Measurements from ENCODE around the gene FMN1.

The FMN1 gene

DNA sequence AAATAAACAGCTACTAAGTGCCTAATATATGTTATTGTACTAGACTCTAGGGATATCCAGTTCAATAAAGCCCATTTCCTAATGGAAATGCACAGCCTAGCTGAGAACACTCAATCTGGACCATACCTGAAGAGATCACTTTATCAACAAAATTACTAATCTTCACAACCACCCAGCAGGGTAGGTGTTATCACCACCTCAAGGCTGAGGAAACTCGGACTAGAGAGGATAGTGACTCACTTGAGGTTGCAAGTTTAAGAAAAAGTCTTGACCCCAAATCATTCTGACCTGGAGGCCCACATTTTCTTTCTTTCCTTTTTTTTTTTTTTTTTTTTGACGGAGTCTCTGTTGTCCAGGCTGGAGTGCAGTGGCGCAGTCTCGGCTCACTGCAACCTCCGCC, 3.1 kb upstream of the FMN1 start:
- Histone ChIP-seq H2BK12ac (ENCODE audit: low read length) (no peak overlapping the region), H4K12ac (ENCODE audit: low read depth, low read length) (no peak overlapping the region), H3K14ac (ENCODE audit: low read length) (no peak overlapping the region), H3K23ac (ENCODE audit: low read length) (no peak overlapping the region), H3K9me3 (ENCODE audit: insufficient read depth, low read depth, low read length) (no peaks in the 10 kb centered on the region), H3K4me3 (ENCODE audit: low read depth, low read length) (no peak overlapping the region), H3K79me2 (ENCODE audit: control insufficient read depth, insufficient read depth, low read length, poor library complexity) (no peaks in the 10 kb centered on the region), H3K4me2 (ENCODE audit: low read length) (no peak overlapping the region), H3K9ac (ENCODE audit: low read length) (no peak overlapping the region), H2AFZ (ENCODE audit: insufficient read depth, low read length, poor library complexity) (no peak overlapping the region), H3K36me3 (ENCODE audit: control insufficient read depth in 1 of 2, insufficient read depth in 2 of 2, low read length in 2 of 2) (no peaks in the 10 kb centered on the region), H2BK120ac (ENCODE audit: insufficient read depth, low read length, poor library complexity) (no peak overlapping the region), H3K4ac (ENCODE audit: low read depth, low read length) (no peak overlapping the region), H3K27ac (ENCODE audit: low read depth, low read length) (no peak overlapping the region), H3K79me1 (ENCODE audit: low read length) (peaks cover 24% of the 10 kb centered on the region), H4K8ac (ENCODE audit: low read depth, low read length) (no peak overlapping the region), H4K91ac (ENCODE audit: low read depth, low read length) (no peak overlapping the region), H3K4me1 (ENCODE audit: control insufficient read depth in 1 of 2, insufficient read depth in 2 of 2, low read length in 2 of 2) (peaks cover 2 to 24% of the 10 kb centered on the region in 2 experiments), H3K18ac (ENCODE audit: low read length) (no peak overlapping the region), H2AK5ac (ENCODE audit: low read length) (no peak overlapping the region), H3K27me3 (ENCODE audit: insufficient read depth, low read length) (no peaks in the 10 kb centered on the region), H2BK5ac (ENCODE audit: low read depth, low read length, poor library complexity) (no peak overlapping the region)
- no peak for DNase-seq
- WGBS (ENCODE audit: extremely low coverage, insufficient coverage, insufficient read length), result no CpG with 5 or more reads among the region's 5 CpGs

GRCh38 chr15:33194237-33194636, 277 bp downstream of the FMN1 start:
- no peak overlapping the region for H3K4ac ChIP-seq (ENCODE audit: low read depth, low read length)
- no peaks in the 10 kb centered on the region for H3K79me2 ChIP-seq (ENCODE audit: control insufficient read depth, insufficient read depth, low read length, poor library complexity)
- peak in 1 of 2 donors; percentile 10 for DNase-seq
- no peak overlapping the region for H4K8ac ChIP-seq (ENCODE audit: low read depth, low read length)
- no peaks in the 10 kb centered on the region for H3K36me3 ChIP-seq (ENCODE audit: control insufficient read depth in 1 of 2, insufficient read depth in 2 of 2, low read length in 2 of 2)
- no peak overlapping the region for H2BK12ac ChIP-seq (ENCODE audit: low read length)
- no peak overlapping the region for H2BK120ac ChIP-seq (ENCODE audit: insufficient read depth, low read length, poor library complexity)
- no peak overlapping the region for H3K18ac ChIP-seq (ENCODE audit: low read length)
- no peak overlapping the region for H4K12ac ChIP-seq (ENCODE audit: low read depth, low read length)
- H3K79me1 ChIP-seq (ENCODE audit: low read length), result peaks cover 11% of the 10 kb centered on the region
- H3K9me3 ChIP-seq (ENCODE audit: insufficient read depth, low read depth, low read length), result no peaks in the 10 kb centered on the region
- no peak overlapping the region for H4K91ac ChIP-seq (ENCODE audit: low read depth, low read length)
- H2AK5ac ChIP-seq (ENCODE audit: low read length), result no peak overlapping the region
- WGBS (ENCODE audit: extremely low coverage, insufficient coverage, insufficient read length), result no CpG with 5 or more reads among the region's 17 CpGs
- no peak overlapping the region for H2BK5ac ChIP-seq (ENCODE audit: low read depth, low read length, poor library complexity)
- peaks cover 0 to 7% of the 10 kb centered on the region in 2 experiments for H3K4me1 ChIP-seq (ENCODE audit: control insufficient read depth in 1 of 2, insufficient read depth in 2 of 2, low read length in 2 of 2)
- no peak overlapping the region for H2AFZ ChIP-seq (ENCODE audit: insufficient read depth, low read length, poor library complexity)
- H3K14ac ChIP-seq (ENCODE audit: low read length), result no peak overlapping the region
- H3K4me3 ChIP-seq (ENCODE audit: low read depth, low read length), result peak overlapping the region; percentile 39
- no peak overlapping the region for H3K23ac ChIP-seq (ENCODE audit: low read length)
- no peaks in the 10 kb centered on the region for H3K27me3 ChIP-seq (ENCODE audit: insufficient read depth, low read length)
- H3K4me2 ChIP-seq (ENCODE audit: low read length), result peak overlapping the region; percentile 90
- no peak overlapping the region for H3K9ac ChIP-seq (ENCODE audit: low read length)
- no peak overlapping the region for H3K27ac ChIP-seq (ENCODE audit: low read depth, low read length)

DNA sequence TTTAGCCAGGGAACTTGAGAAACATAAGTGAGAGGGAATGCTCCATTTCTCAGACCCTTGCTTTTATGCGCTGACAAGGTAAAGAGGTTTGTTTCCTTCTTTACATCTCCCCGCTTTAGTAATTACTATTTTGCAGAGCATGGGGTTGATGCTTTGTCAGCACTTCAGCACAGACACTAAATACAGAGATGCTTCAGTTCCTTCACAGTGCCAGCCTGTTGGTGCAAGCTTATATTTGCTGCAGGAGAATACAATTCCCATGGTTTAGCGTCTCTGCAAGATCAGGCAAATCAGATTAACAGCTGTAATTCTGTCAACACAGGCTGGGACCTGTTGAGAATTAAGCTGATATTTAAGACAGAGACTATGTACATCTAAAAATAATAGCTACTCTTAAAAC, 2.9 kb downstream of the FMN1 start:
- no peak overlapping the region for H3K23ac ChIP-seq (ENCODE audit: low read length)
- no peak for DNase-seq
- H2AK5ac ChIP-seq (ENCODE audit: low read length), result no peak overlapping the region
- H3K4me2 ChIP-seq (ENCODE audit: low read length), result no peak overlapping the region
- no peak overlapping the region for H4K12ac ChIP-seq (ENCODE audit: low read depth, low read length)
- H3K4me3 ChIP-seq (ENCODE audit: low read depth, low read length), result no peak overlapping the region
- no CpG with 5 or more reads among the region's 3 CpGs for WGBS (ENCODE audit: extremely low coverage, insufficient coverage, insufficient read length)
- H4K91ac ChIP-seq (ENCODE audit: low read depth, low read length), result no peak overlapping the region
- H3K4ac ChIP-seq (ENCODE audit: low read depth, low read length), result no peak overlapping the region
- no peak overlapping the region for H3K18ac ChIP-seq (ENCODE audit: low read length)
- no peak overlapping the region for H2BK5ac ChIP-seq (ENCODE audit: low read depth, low read length, poor library complexity)
- no peaks in the 10 kb centered on the region for H3K9me3 ChIP-seq (ENCODE audit: insufficient read depth, low read depth, low read length)
- no peaks in the 10 kb centered on the region for H3K36me3 ChIP-seq (ENCODE audit: control insufficient read depth in 1 of 2, insufficient read depth in 2 of 2, low read length in 2 of 2)
- H4K8ac ChIP-seq (ENCODE audit: low read depth, low read length), result no peak overlapping the region
- H2BK12ac ChIP-seq (ENCODE audit: low read length), result no peak overlapping the region
- no peak overlapping the region for H2AFZ ChIP-seq (ENCODE audit: insufficient read depth, low read length, poor library complexity)
- no peaks in the 10 kb centered on the region for H3K27me3 ChIP-seq (ENCODE audit: insufficient read depth, low read length)
- H3K14ac ChIP-seq (ENCODE audit: low read length), result no peak overlapping the region
- H3K79me1 ChIP-seq (ENCODE audit: low read length), result peaks cover 5% of the 10 kb centered on the region
- H3K4me1 ChIP-seq (ENCODE audit: control insufficient read depth in 1 of 2, insufficient read depth in 2 of 2, low read length in 2 of 2), result peaks cover 0 to 7% of the 10 kb centered on the region in 2 experiments
- no peaks in the 10 kb centered on the region for H3K79me2 ChIP-seq (ENCODE audit: control insufficient read depth, insufficient read depth, low read length, poor library complexity)
- no peak overlapping the region for H3K9ac ChIP-seq (ENCODE audit: low read length)
- H3K27ac ChIP-seq (ENCODE audit: low read depth, low read length), result no peak overlapping the region
- no peak overlapping the region for H2BK120ac ChIP-seq (ENCODE audit: insufficient read depth, low read length, poor library complexity)

DNA sequence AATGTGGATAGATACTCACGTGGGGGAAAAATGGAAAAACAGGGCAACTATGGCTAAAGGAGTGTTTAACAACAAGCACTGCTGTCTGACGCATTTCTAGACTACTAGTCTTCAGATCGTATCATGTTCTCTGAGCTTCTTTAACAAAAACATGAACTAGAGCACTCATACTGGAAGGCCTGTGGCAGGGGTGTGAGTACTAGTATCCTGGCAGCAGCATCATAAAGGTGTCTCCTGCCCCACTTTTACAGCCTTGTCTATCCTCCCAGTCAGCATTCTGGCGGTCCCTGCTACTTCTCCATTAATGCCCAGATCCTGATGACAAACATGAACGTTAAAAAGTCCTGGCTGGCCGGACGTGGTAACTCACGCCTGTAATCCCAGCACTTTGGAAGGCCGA, 4.0 kb downstream of the FMN1 start:
- Histone ChIP-seq H3K18ac (ENCODE audit: low read length) (no peak overlapping the region), H3K14ac (ENCODE audit: low read length) (no peak overlapping the region), H2AK5ac (ENCODE audit: low read length) (no peak overlapping the region), H3K9me3 (ENCODE audit: insufficient read depth, low read depth, low read length) (no peaks in the 10 kb centered on the region), H3K4ac (ENCODE audit: low read depth, low read length) (no peak overlapping the region), H3K23ac (ENCODE audit: low read length) (no peak overlapping the region), H3K79me1 (ENCODE audit: low read length) (peaks cover 5% of the 10 kb centered on the region), H3K27me3 (ENCODE audit: insufficient read depth, low read length) (no peaks in the 10 kb centered on the region), H3K27ac (ENCODE audit: low read depth, low read length) (no peak overlapping the region), H3K4me1 (ENCODE audit: control insufficient read depth in 1 of 2, insufficient read depth in 2 of 2, low read length in 2 of 2) (peaks cover 0 to 7% of the 10 kb centered on the region in 2 experiments), H4K8ac (ENCODE audit: low read depth, low read length) (no peak overlapping the region), H2BK120ac (ENCODE audit: insufficient read depth, low read length, poor library complexity) (no peak overlapping the region), H3K9ac (ENCODE audit: low read length) (no peak overlapping the region), H3K36me3 (ENCODE audit: control insufficient read depth in 1 of 2, insufficient read depth in 2 of 2, low read length in 2 of 2) (no peaks in the 10 kb centered on the region), H2AFZ (ENCODE audit: insufficient read depth, low read length, poor library complexity) (no peak overlapping the region), H3K79me2 (ENCODE audit: control insufficient read depth, insufficient read depth, low read length, poor library complexity) (no peaks in the 10 kb centered on the region), H3K4me3 (ENCODE audit: low read depth, low read length) (no peak overlapping the region), H4K91ac (ENCODE audit: low read depth, low read length) (no peak overlapping the region), H4K12ac (ENCODE audit: low read depth, low read length) (no peak overlapping the region), H3K4me2 (ENCODE audit: low read length) (no peak overlapping the region), H2BK5ac (ENCODE audit: low read depth, low read length, poor library complexity) (no peak overlapping the region), H2BK12ac (ENCODE audit: low read length) (no peak overlapping the region)
- no peak for DNase-seq
- WGBS (ENCODE audit: extremely low coverage, insufficient coverage, insufficient read length), result no CpG with 5 or more reads among the region's 9 CpGs
